ENCODE measurements around the gene LRRC30. TPM values are rescaled to one million over a fixed set of nuclear protein-coding genes. Genes with fewer than 3 reads are reported as not detected.

Gene LRRC30
- total RNA-seq, 1 experiment from 2014 or later = not detected

- Histone ChIP-seq H3K4me3 (replicated peaks in 1 of 2; ENCODE audit: low read depth in 1 of 2, low read length in 2 of 2) (no peak overlapping the region), H3K79me2 (ENCODE audit: insufficient read depth, low read length) (no peaks in the 10 kb centered on the region), H3K4me2 (ENCODE audit: low read length) (no peak overlapping the region), H3K9me2 (ENCODE audit: insufficient read depth) (no peaks in the 10 kb centered on the region), H3K27ac (ENCODE audit: low read depth, low read length) (no peak overlapping the region), H3K4me1 (ENCODE audit: control insufficient read depth in 1 of 2, insufficient read depth in 2 of 2, low read length in 2 of 2) (no peaks in the 10 kb centered on the region), H4K20me1 (ENCODE audit: insufficient read depth) (no peaks in the 10 kb centered on the region), H3K9me3 (ENCODE audit: control insufficient read depth in 1 of 2, insufficient read depth in 1 of 2, low read depth in 1 of 2, low read length in 2 of 2) (peaks cover 0 to 12% of the 10 kb centered on the region in 2 experiments; a peak in 1 of 4 replicates), H3K9ac (ENCODE audit: low read length) (no peak overlapping the region), H3K27me3 (ENCODE audit: insufficient read depth, low read length) (no peaks in the 10 kb centered on the region), H2AFZ (ENCODE audit: low read depth, low read length, poor library complexity, severe bottlenecking) (no peak overlapping the region), H3K36me3 (ENCODE audit: control insufficient read depth in 1 of 2, insufficient read depth in 2 of 2, low read length in 2 of 2) (no peaks in the 10 kb centered on the region)
- RAD21 ChIA-PET (ENCODE audit: low non-redundant PET in 1 of 2, low total read pairs in 2 of 2, uncharacterized antibody in 2 of 2, unreplicated experiment in 2 of 2) = no interaction called here
- BruUV-seq (replicated peaks) = no TSS peak
- CTCF ChIA-PET = no interaction called here
- no peak for TF ChIP-seq POLR2AphosphoS5 (IDR thresholded peaks at IDR 0.05; ENCODE audit: low read depth, low read length)
- TF ChIP-seq YY1 (IDR thresholded peaks at IDR 0.05; ENCODE audit: extremely low read depth, insufficient replicate concordance, low read depth, low read length) = no peak
- TF ChIP-seq ZBTB33 (IDR thresholded peaks at IDR 0.05; ENCODE audit: extremely low read depth, insufficient replicate concordance, low read length) = no peak
- TF ChIP-seq SIN3A (IDR thresholded peaks at IDR 0.05; ENCODE audit: low read depth) = no peak
- no peak for TF ChIP-seq FOSL1 (IDR thresholded peaks at IDR 0.05; ENCODE audit: low read depth)
- no peak for TF ChIP-seq ATF3 (IDR thresholded peaks at IDR 0.05)
- no peak for TF ChIP-seq CEBPB (IDR thresholded peaks at IDR 0.05; ENCODE audit: low read depth)
- no peak for TF ChIP-seq EZH2phosphoT487 (IDR thresholded peaks at IDR 0.05; ENCODE audit: borderline replicate concordance)
- no peak for TF ChIP-seq MAX (IDR thresholded peaks at IDR 0.05)
- TF ChIP-seq TCF7L2 (IDR thresholded peaks at IDR 0.05; ENCODE audit: borderline replicate concordance, extremely low read depth, insufficient read depth, insufficient read length) = no peak
- TF ChIP-seq EGR1 (IDR thresholded peaks at IDR 0.05; ENCODE audit: low read depth) = no peak
- TF ChIP-seq JUND (IDR thresholded peaks at IDR 0.05) = no peak
- no peak for TF ChIP-seq ZNF274 (IDR thresholded peaks at IDR 0.05; ENCODE audit: low read depth, low read length)
- no peak for TF ChIP-seq SRF (IDR thresholded peaks at IDR 0.05; ENCODE audit: low read depth)
- no peak for TF ChIP-seq EZH2 (IDR thresholded peaks at IDR 0.05)
- TF ChIP-seq POLR2A (IDR thresholded peaks at IDR 0.05; ENCODE audit: borderline replicate concordance, extremely low read depth, insufficient read depth, insufficient read length) = no peak
- TF ChIP-seq ELF1 (IDR thresholded peaks at IDR 0.05; ENCODE audit: borderline replicate concordance, low read depth) = no peak
- no peak for TF ChIP-seq REST (IDR thresholded peaks at IDR 0.05; ENCODE audit: low read depth)
- no peak for TF ChIP-seq SP1 (IDR thresholded peaks at IDR 0.05; ENCODE audit: low read depth)
- DNase-seq (ENCODE audit: low read depth, low spot score) (no peak), ATAC-seq (no peak)
- intact Hi-C loops (cut with micrococcal nuclease) = no loop called here
- POLR2A ChIA-PET = no interaction called here
These were observed 40.2 kb upstream of the LRRC30 start for GRCh38 chr18:7190547-7191156.

Measured in HCT116 (cell line).